Astrocyte of the cerebellum (primary cell): ENCODE measurements around the gene DYNC1H1.

Experiments
- DNase-seq: peaks from one replicate; pipeline ENCODE4 v3.0.0-alpha.2; 2011; ENCODE audit warnings: low read depth
- H3K4me3 ChIP-seq: 2 replicates; pipeline ENCODE4 v1.5.1; 2011; ENCODE audit warnings: mild to moderate bottlenecking, low read depth, low read length, moderate library complexity
- in situ Hi-C: cut with HindIII; loops from 2 replicates; pipeline ENCODE4 v1.10.0; 2017; ENCODE audit warnings: low sequenced_read_pairs
- TF ChIP-seq, protein P1 (sequence below): IDR thresholded peaks from 2 replicates; pipeline ENCODE4 v1.5.1; 2012; ENCODE audit warnings: low read length, low read depth, moderate library complexity, mild to moderate bottlenecking; ENCODE audit errors: missing control alignments

Gene DYNC1H1

DNA sequence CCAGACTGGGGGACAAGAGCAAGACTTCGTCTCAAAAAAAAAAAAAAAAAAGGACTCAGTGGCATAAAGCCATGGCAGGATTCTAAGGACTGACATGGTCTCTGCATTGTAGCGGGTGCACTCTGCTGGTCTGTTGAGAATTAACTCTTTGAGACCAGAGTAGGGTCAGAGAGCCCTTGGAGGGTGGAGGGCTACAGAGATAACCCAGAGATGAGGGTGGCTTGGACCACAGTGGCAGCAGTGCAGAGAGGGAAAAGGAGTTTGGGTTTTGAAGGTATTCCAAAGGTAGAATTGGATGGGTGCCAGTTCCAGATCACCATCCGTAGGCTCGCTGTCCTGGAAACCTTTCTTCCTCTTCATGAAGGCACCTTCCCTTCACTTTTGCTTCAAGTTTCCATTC is 14.3 kb upstream of the DYNC1H1 start:
- no peak for DNase-seq
- in situ Hi-C loops = no loop called here
- no peak overlapping the region for H3K4me3 ChIP-seq
- TF ChIP-seq, protein P1, sequence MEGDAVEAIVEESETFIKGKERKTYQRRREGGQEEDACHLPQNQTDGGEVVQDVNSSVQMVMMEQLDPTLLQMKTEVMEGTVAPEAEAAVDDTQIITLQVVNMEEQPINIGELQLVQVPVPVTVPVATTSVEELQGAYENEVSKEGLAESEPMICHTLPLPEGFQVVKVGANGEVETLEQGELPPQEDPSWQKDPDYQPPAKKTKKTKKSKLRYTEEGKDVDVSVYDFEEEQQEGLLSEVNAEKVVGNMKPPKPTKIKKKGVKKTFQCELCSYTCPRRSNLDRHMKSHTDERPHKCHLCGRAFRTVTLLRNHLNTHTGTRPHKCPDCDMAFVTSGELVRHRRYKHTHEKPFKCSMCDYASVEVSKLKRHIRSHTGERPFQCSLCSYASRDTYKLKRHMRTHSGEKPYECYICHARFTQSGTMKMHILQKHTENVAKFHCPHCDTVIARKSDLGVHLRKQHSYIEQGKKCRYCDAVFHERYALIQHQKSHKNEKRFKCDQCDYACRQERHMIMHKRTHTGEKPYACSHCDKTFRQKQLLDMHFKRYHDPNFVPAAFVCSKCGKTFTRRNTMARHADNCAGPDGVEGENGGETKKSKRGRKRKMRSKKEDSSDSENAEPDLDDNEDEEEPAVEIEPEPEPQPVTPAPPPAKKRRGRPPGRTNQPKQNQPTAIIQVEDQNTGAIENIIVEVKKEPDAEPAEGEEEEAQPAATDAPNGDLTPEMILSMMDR = no peak

DNA sequence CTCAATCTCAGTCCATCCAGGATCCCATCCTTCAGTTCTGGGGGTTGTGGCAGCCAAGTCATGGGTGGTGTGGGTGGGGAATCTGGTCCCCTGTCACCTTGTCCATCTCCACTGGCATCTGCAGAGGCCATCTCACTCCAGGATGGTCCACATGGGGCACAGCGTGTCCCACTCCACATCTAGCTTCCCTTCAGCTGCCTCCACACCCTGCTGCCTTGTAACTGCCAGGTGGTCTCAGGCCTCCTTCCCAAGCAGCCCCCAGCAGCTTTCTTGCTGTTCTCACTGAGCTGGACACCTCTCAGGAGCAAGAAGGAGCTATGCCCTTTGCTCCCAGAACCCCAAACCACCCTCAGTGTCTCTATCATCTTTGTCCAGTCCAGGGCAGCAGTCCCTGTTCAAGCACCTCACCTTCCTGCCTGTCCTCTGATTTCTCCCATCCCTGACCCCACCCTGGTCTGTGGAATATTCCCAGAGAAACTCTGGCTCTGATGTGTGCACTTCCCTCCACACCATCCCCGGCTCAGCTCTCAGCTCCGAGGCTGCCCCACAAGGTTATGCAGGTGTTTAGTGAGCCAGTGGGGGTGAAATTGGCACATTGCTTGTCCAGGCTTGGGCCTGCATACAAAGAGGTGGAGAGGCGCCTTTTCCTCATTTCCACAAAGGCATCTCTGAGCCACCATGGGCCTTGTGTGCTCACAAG is 13.7 kb upstream of the DYNC1H1 start:
- TF ChIP-seq, protein P1 = no peak
- H3K4me3 ChIP-seq = no peak overlapping the region
- in situ Hi-C loops = no loop called here
- no peak for DNase-seq

DNA sequence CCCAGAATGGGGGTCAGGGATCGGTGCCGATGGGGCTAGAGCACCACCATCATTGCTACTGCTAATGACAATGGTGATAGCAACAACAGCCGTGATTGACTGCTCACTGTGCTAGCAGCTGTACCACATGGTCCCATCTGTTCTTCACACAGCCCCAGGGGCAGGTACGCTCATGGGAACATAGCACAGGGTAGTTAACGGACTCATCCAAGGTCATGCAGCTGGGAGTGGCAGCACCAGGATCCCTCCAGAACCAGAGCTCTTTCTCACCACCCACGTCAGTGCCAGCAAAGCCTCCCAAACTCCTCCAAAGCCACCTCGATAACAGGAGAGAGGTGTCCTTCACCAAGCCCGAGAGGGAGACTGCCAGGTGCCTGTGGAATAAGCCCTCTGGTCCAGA is 11.2 kb upstream of the DYNC1H1 start:
- TF ChIP-seq, protein P1 = no peak
- H3K4me3 ChIP-seq = no peak overlapping the region
- in situ Hi-C loops = no loop called here
- no peak for DNase-seq

DNA sequence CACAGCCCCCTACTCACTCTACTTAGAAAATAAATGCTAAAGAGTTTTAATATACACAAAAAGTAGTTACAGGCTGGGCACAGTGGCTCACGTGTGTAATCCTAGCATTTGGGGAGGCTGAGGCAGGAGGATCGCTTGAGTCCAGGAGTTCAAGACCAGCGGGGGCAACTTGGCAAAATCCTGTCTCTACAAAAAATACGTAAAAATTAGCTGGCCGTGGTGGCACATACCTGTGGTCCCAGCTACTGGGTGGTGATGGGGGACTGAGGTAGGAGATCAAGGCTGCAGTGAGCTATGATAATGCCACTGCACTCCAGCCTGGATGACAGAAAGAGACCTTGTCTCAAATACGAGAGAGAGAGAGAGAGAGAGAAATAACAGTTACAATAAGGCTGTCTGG is 9.9 kb upstream of the DYNC1H1 start:
- TF ChIP-seq, protein P1 = no peak
- in situ Hi-C loops = no loop called here
- no peak for DNase-seq
- no peak overlapping the region for H3K4me3 ChIP-seq

DNA sequence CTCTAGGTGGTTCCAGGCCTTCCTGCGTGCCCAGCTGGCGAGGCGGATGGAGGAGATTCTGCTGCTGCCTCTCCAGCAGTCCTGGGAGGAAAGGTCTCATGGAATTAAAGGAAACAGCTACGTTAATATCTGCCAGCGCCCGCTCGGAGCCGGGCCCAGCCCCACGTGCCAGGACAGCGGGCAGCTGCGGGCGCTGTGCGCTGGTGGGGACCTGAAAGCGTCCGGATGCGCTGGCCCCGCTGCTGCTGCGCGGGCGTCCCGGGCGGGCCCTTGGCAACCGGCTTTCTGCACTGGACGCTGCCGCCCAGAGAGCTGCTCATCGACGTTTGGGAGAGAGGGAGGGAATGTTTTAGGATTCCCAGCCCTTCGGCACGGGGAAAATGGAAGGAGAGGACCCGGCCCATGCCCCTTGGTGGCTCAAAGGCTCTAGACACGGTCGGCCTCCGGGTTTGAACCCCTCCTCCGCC is 8.6 kb upstream of the DYNC1H1 start:
- no peak for DNase-seq
- no peak overlapping the region for H3K4me3 ChIP-seq
- TF ChIP-seq, protein P1 = no peak
- in situ Hi-C loops = no loop called here

DNA sequence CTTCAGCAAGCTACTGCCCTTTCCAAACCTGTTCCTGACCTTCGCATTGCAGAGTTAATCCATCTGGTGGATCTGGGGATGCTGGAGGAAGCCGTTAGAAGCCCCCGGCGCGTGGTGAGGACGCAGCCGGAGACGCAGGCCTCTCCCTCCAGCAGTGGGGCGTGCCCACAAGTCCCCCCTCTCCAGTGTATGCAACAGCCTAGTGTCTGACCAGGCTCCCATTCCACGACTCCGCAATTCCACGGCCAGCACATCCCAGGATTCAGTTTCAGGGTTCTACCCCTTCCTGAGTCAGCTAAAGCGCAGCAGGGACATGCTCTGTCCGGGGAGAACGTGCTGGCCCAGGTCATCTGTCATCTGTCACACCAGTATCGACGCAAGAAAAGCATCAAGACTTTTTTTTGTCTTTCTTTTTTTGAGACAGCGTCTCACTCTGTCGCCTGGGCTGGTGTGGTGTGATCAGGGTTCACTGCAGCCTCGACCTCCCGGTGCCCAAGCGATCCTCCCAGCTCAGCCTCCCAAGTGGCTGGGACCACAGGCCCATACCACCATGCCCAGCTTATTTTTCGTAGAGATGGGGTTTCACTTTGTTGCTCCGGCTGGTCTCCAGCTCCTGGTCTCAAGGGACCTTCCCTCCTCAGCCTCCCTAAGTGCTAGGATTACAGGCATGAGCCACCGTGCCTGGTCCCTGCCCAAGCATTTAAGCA is 8.0 kb upstream of the DYNC1H1 start:
- DNase-seq = no peak
- TF ChIP-seq, protein P1 = no peak
- H3K4me3 ChIP-seq = no peak overlapping the region
- in situ Hi-C loops = no loop called here
